ENCODE measurements around the gene COL17A1.

COL17A1 gene

GRCh38 chr10:104020020-104020419 is 65.7 kb downstream of the COL17A1 start:
- no peak overlapping the region for H3K4me3 ChIP-seq (replicated peaks in 1 of 2; ENCODE audit: low read depth in 2 of 2, low read length in 2 of 2)
- DNase-seq (ENCODE audit: low read depth in 2 of 2) = no peak
- no peak for TF ChIP-seq CTCF (IDR thresholded peaks at IDR 0.05; ENCODE audit: low read depth, low read length)

- no peak for DNase-seq (ENCODE audit: low read depth in 2 of 2)
- no peak for TF ChIP-seq CTCF (IDR thresholded peaks at IDR 0.05; ENCODE audit: low read depth, low read length)
- H3K4me3 ChIP-seq (replicated peaks in 1 of 2; ENCODE audit: low read depth in 2 of 2, low read length in 2 of 2) = no peak overlapping the region
These were observed 67.2 kb downstream of the COL17A1 start for GRCh38 chr10:104018471-104018870.

GRCh38 chr10:104016661-104017060 is 69.0 kb downstream of the COL17A1 start:
- TF ChIP-seq CTCF (IDR thresholded peaks at IDR 0.05; ENCODE audit: low read depth, low read length) = no peak
- no peak overlapping the region for H3K4me3 ChIP-seq (replicated peaks in 1 of 2; ENCODE audit: low read depth in 2 of 2, low read length in 2 of 2)
- DNase-seq (ENCODE audit: low read depth in 2 of 2) = no peak

- H3K4me3 ChIP-seq (replicated peaks in 1 of 2; ENCODE audit: low read depth in 2 of 2, low read length in 2 of 2) = no peak overlapping the region
- no peak for DNase-seq (ENCODE audit: low read depth in 2 of 2)
- no peak for TF ChIP-seq CTCF (IDR thresholded peaks at IDR 0.05; ENCODE audit: low read depth, low read length)
These were observed 71.5 kb downstream of the COL17A1 start for GRCh38 chr10:104014176-104014575.

- DNase-seq (ENCODE audit: low read depth in 2 of 2) = no peak
- no peak for TF ChIP-seq CTCF (IDR thresholded peaks at IDR 0.05; ENCODE audit: low read depth, low read length)
- no peak overlapping the region for H3K4me3 ChIP-seq (replicated peaks in 1 of 2; ENCODE audit: low read depth in 2 of 2, low read length in 2 of 2)
These were observed 72.2 kb downstream of the COL17A1 start for GRCh38 chr10:104013489-104013888.

- H3K4me3 ChIP-seq (replicated peaks in 1 of 2; ENCODE audit: low read depth in 2 of 2, low read length in 2 of 2) = no peak overlapping the region
- DNase-seq (ENCODE audit: low read depth in 2 of 2) = no peak
- TF ChIP-seq CTCF (IDR thresholded peaks at IDR 0.05; ENCODE audit: low read depth, low read length) = no peak
These were observed 73.8 kb downstream of the COL17A1 start for GRCh38 chr10:104011904-104012303.

- no peak for TF ChIP-seq CTCF (IDR thresholded peaks at IDR 0.05; ENCODE audit: low read depth, low read length)
- no peak overlapping the region for H3K4me3 ChIP-seq (replicated peaks in 1 of 2; ENCODE audit: low read depth in 2 of 2, low read length in 2 of 2)
- DNase-seq (ENCODE audit: low read depth in 2 of 2) = no peak
These were observed 80.4 kb downstream of the COL17A1 start for GRCh38 chr10:104005172-104005863.

Data from cardiac fibroblast (primary cell).